ENCODE measurements around the gene MATCAP1.

DNA sequence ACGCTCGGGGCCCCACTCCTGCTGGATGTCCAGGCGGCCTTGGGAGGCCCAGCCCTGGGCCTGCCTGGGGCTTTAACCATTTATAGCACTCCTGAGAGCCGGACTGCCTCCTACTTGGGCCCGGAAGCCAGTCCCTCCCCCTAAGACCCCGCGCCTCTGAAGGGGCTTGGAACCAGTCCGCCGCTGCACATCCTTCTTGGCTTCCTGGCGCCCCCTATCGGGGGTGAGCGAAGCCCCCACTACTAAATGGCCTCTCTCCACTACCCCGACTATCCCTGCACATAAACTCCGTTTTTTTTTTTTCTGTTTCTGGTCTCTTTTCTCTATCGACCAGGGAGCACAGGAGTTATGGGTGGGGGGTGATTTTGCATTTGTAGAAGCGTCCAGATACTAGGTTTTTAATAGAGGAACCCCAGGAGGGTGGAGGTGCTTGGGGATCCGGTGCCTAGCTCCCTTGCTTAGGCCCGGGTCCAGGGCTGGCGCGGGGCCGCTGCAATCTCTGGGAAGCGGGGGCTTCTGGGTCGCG, 14.1 kb downstream of the MATCAP1 start:
- TF ChIP-seq TAF1 (IDR thresholded peaks at IDR 0.05; ENCODE audit: low read depth, low read length) (no peak), SPI1 (IDR thresholded peaks at IDR 0.05; ENCODE audit: low read depth, low read length) (no peak), POLR2AphosphoS5 (IDR thresholded peaks at IDR 0.05; ENCODE audit: low read depth, low read length) (no peak), POLR2A (IDR thresholded peaks at IDR 0.05; ENCODE audit: low read depth, low read length) (no peak)
